K562 (cell line): ENCODE data around the gene NSMCE1. TPM values are rescaled to one million over a fixed set of nuclear protein-coding genes. Genes with fewer than 3 reads are reported as not detected.
A peak's percentile ranks its signal among the peaks of the same experiment; 100 is the strongest.

ENCODE experiments used
- ARID4B ChIP-seq: sonication (generic); formaldehyde crosslinking; IDR thresholded peaks from 2 replicates; pipeline ENCODE4 v1.8.0; 2022; ENCODE audit warnings: mild to moderate bottlenecking, missing genetic modification reagents
- CGGBP1 ChIP-seq: fragments of 250-450 bp; sonication (Bioruptor Pico); IDR thresholded peaks from 2 replicates; pipeline ENCODE4 v1.9.0; 2021; ENCODE audit warnings: mild to moderate bottlenecking
- MCM2 ChIP-seq: fragments of 450-650 bp; IDR thresholded peaks from 2 replicates; pipeline ENCODE4 v1.6.1; 2017; ENCODE audit warnings: low read depth, mild to moderate bottlenecking
- MEF2D ChIP-seq: conservative IDR thresholded peaks from 2 replicates; pipeline ENCODE4 v1.6.1; 2016; ENCODE audit warnings: low read depth, missing genetic modification characterization, missing compliant biosample characterization
- NUFIP1 ChIP-seq: fragments of 450-650 bp; IDR thresholded peaks from 2 replicates; pipeline ENCODE4 v1.6.1; 2018; ENCODE audit not compliant: partially characterized antibody
- OTX1 ChIP-seq: fragments of 450-650 bp; formaldehyde crosslinking; IDR thresholded peaks from 2 replicates; pipeline ENCODE4 v1.4.0; 2022; ENCODE audit warnings: mild to moderate bottlenecking
- ZNF140 ChIP-seq: fragments of 250-450 bp; sonication (Bioruptor Pico); IDR thresholded peaks from 2 replicates; pipeline ENCODE4 v1.8.0; 2021; ENCODE audit warnings: moderate library complexity, mild to moderate bottlenecking, inconsistent platforms
- ZNF347 ChIP-seq: fragments of 450-650 bp; formaldehyde crosslinking; IDR thresholded peaks from 2 replicates; pipeline ENCODE4 v1.4.0; 2020; ENCODE audit warnings: low read depth, mild to moderate bottlenecking, moderate library complexity
- ZNF518B ChIP-seq: fragments of 250-450 bp; sonication (Bioruptor Pico); IDR thresholded peaks from 2 replicates; pipeline ENCODE4 v1.5.0; 2021; ENCODE audit warnings: mild to moderate bottlenecking, moderate library complexity
- ZNF717 ChIP-seq: fragments of 250-450 bp; sonication (Bioruptor Pico); IDR thresholded peaks from 2 replicates; pipeline ENCODE4 v1.5.0; 2021
- polyA plus RNA-seq, 8 experiments: library from polyadenylated mRNA; depleted of rRNA in 4 of 8; stranded (reverse) in 5 of 8; unstranded in 3 of 8; fragments of >200 nt; fragmentation: Nextera tagmentation in 2 of 8; fragmentation: Illumina TruSeq in 1 of 8; extraction: Ambion mirVana in 2 of 8; extraction: Trizol in 1 of 8; gene quantifications; 2 replicates each; pipeline versions ENCODE4 v1.2.1 to v1.2.3, GENCODE V29; 2011 to 2014; ENCODE audit warnings: inconsistent platforms in 1 of 8, missing spikeins in 1 of 8
- total RNA-seq, 7 experiments: library from RNA; depleted of rRNA in 6 of 7; stranded (reverse); fragments of >200 nt in 6 of 7; fragmentation: Illumina TruSeq in 2 of 7; extraction: Trizol in 2 of 7; gene quantifications; 2 replicates each; pipeline versions ENCODE4 v1.2.1 to v1.2.3, GENCODE V29; 2011 to 2021; ENCODE audit warnings: low replicate concordance in 1 of 7

The NSMCE1 gene
- total and polyA plus RNA-seq, 9 of the 15 experiments (the other 6 are each of a cell fraction or from before 2014, with no cell fraction given): 52.1 to 163 (median 61.5) TPM

GRCh38 chr16:27269300-27270150 lies 953 bp upstream of the NSMCE1 start (continued):
- TF ChIP-seq ZNF518B (CRISPR knock-in tag) (no peak), MEF2D (no peak), ZNF717 (CRISPR knock-in tag) (no peak), ZNF347 (CRISPR knock-in tag) (no peak), CGGBP1 (CRISPR knock-in tag) (no peak), MCM2 (no peak), ARID4B (no peak), NUFIP1 (no peak), OTX1 (CRISPR knock-in tag) (0 out of 2 replicates have a peak, but pooled peaks have one; percentile 2), ZNF140 (CRISPR knock-in tag) (no peak)
